Activated CD8-positive, alpha-beta memory T cell treated with anti-CD3 and anti-CD28 coated beads for 4 hours (primary cell): ENCODE measurements around the gene EFCAB11.

Source experiments
- DNase-seq, 2 donors: peaks; one replicate each; pipeline ENCODE4 v3.0.0-alpha.2; 2020; ENCODE audit warnings: low read depth in 2 of 2

The EFCAB11 gene

GRCh38 chr14:89866458-89866857 is 88.1 kb downstream of the EFCAB11 start:
- DNase-seq: no peak

- no peak for DNase-seq
Measured at GRCh38 chr14:89865153-89865552, 89.4 kb downstream of the EFCAB11 start.

GRCh38 chr14:89862856-89863255 is 91.7 kb downstream of the EFCAB11 start:
- DNase-seq: no peak

GRCh38 chr14:89861630-89862029 is 92.9 kb downstream of the EFCAB11 start:
- DNase-seq: no peak

GRCh38 chr14:89858089-89858488 is 96.4 kb downstream of the EFCAB11 start:
- DNase-seq: no peak

GRCh38 chr14:89856871-89857345 is 97.6 kb downstream of the EFCAB11 start:
- no peak for DNase-seq

- DNase-seq: no peak
Measured at GRCh38 chr14:89855961-89856656, 98.4 kb downstream of the EFCAB11 start.

- DNase-seq: no peak
Measured at GRCh38 chr14:89853936-89854693, 100.4 kb downstream of the EFCAB11 start.

GRCh38 chr14:89851106-89851505 is 103.4 kb downstream of the EFCAB11 start:
- no peak for DNase-seq

GRCh38 chr14:89849931-89850330 is 104.6 kb downstream of the EFCAB11 start:
- DNase-seq: no peak

GRCh38 chr14:89848165-89848564 is 106.4 kb downstream of the EFCAB11 start:
- DNase-seq: no peak

- no peak for DNase-seq
Measured at GRCh38 chr14:89845346-89845745, 109.2 kb downstream of the EFCAB11 start.

- DNase-seq: no peak
Measured at GRCh38 chr14:89844508-89844907, 110.0 kb downstream of the EFCAB11 start.

- no peak for DNase-seq
Measured at GRCh38 chr14:89842837-89843236, 111.7 kb downstream of the EFCAB11 start.

GRCh38 chr14:89841851-89842250 is 112.7 kb downstream of the EFCAB11 start:
- no peak for DNase-seq

GRCh38 chr14:89836830-89837469 is 117.6 kb downstream of the EFCAB11 start:
- no peak for DNase-seq

- no peak for DNase-seq
Measured at GRCh38 chr14:89833661-89834060, 120.9 kb downstream of the EFCAB11 start.

- no peak for DNase-seq
Measured at GRCh38 chr14:89833120-89833532, 121.4 kb downstream of the EFCAB11 start.

- DNase-seq: no peak
Measured at GRCh38 chr14:89828471-89829165, 125.9 kb downstream of the EFCAB11 start.

- DNase-seq: no peak
Measured at GRCh38 chr14:89827265-89827664, 127.3 kb downstream of the EFCAB11 start.

GRCh38 chr14:89826596-89826995 is 127.9 kb downstream of the EFCAB11 start:
- DNase-seq: no peak

- DNase-seq: no peak
Measured at GRCh38 chr14:89823743-89824142, 130.8 kb downstream of the EFCAB11 start.
